ENCODE results near the gene NEMF. TPM values are rescaled to one million over a fixed set of nuclear protein-coding genes. Genes with fewer than 3 reads are reported as not detected.
A peak's percentile ranks its signal among the peaks of the same experiment; 100 is the strongest.

Gene NEMF
- total RNA-seq, 1 donor from 2014 or later: 110 TPM

DNA sequence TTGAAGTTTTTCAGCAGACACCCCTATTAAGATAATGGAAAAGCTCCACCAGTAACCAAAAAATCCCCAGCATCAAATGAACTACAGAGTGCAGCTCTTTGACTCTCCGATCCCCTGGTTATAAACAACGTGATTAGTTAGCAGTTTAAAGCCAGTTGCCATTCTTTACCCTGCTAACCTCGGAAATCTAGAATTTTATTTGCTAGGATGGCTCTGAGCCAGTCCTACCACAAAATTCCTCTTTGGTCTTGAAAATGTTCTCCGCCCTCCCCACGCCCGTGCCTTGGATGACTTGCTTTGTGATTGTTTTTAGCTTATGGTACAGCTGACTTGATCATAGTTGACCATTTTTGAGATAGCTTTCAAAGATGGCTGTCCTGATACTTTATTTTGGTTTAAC is 83.4 kb downstream of the NEMF start:
- intact Hi-C loops (cut with micrococcal nuclease): loop anchor here (2.0 to 5.0 kb wide), 2 partner anchors 170 to 763 kb away; partner anchors contain the start of genes LRR1 and MAP4K5
- Mint-ChIP-seq H3K27me3 (no peaks in the 10 kb centered on the region), H3K4me1 (peaks cover 33% of the 10 kb centered on the region), H3K4me3 (peak overlapping the region; percentile 97), H3K27ac (peak overlapping the region; percentile 98), H3K36me3 (ENCODE audit: low read depth) (peaks cover 8% of the 10 kb centered on the region), H3K9me3 (no peaks in the 10 kb centered on the region)
- TF ChIP-seq CTCF (IDR thresholded peaks at IDR 0.05): no peak
- no peak for ATAC-seq (ENCODE audit: low read depth)
- CTCF ChIA-PET: interaction anchor here (1.7 to 3.0 kb wide), 2 partner anchors 135 to 308 kb away, joined by 6 to 19 read pairs; partner anchors contain the start of gene DNAAF2
- POLR2A ChIA-PET: interaction anchor here (0.6 to 4.9 kb wide), 10 partner anchors 19 to 347 kb away, joined by 3 to 95 read pairs (median 18); partner anchors contain the start of genes DNAAF2, LRR1, MGAT2 and NEMF
- no peak for DNase-seq

- no peaks in the 10 kb centered on the region for H3K27me3 Mint-ChIP-seq
- DNase-seq: peak; percentile 34
- H3K27ac Mint-ChIP-seq: peak overlapping the region; percentile 98
- H3K4me1 Mint-ChIP-seq: peaks cover 33% of the 10 kb centered on the region
- POLR2A ChIA-PET: interaction anchor here (0.6 to 4.9 kb wide), 25 partner anchors 8 to 1434 kb away, joined by 3 to 95 read pairs (median 7); partner anchors contain the start of genes ARF6, DNAAF2, KLHDC1 and LRR1
- TF ChIP-seq CTCF (IDR thresholded peaks at IDR 0.05): no peak
- peaks cover 4% of the 10 kb centered on the region for H3K36me3 Mint-ChIP-seq (ENCODE audit: low read depth)
- intact Hi-C loops (cut with micrococcal nuclease): loop anchor here (1.0 to 5.0 kb wide), 7 partner anchors 75 to 764 kb away; partner anchors contain the start of genes KLHDC1, LRR1, MAP4K5 and NEMF
- ATAC-seq (ENCODE audit: low read depth): peak; percentile 13
- no peaks in the 10 kb centered on the region for H3K9me3 Mint-ChIP-seq
- CTCF ChIA-PET: interaction anchor here (1.0 to 3.0 kb wide), 8 partner anchors 42 to 307 kb away, joined by 3 to 19 read pairs (median 5); partner anchors contain the start of genes DNAAF2, MGAT2, NEMF and POLE2
- peak overlapping the region; percentile 97 for H3K4me3 Mint-ChIP-seq
Observed at GRCh38 chr14:49768301-49769121, 84.1 kb downstream of the NEMF start.

- peak; percentile 86 for DNase-seq
- intact Hi-C loops (cut with micrococcal nuclease): loop anchor here (1.0 to 5.0 kb wide), 10 partner anchors 74 to 765 kb away; partner anchors contain the start of genes DMAC2L, KLHDC1, L2HGDH and LRR1
- ChIA-PET CTCF (interaction anchor here (0.7 to 3.0 kb wide), 10 partner anchors 41 to 834 kb away, joined by 3 to 19 read pairs (median 4); partner anchors contain the start of genes DNAAF2, MGAT2, NEMF and POLE2), POLR2A (interaction anchor here (0.6 to 4.9 kb wide), 30 partner anchors 8 to 595 kb away, joined by 3 to 95 read pairs (median 6); partner anchors contain the start of genes ARF6, DNAAF2, KLHDC1 and LRR1)
- Mint-ChIP-seq H3K4me1 (peaks cover 33% of the 10 kb centered on the region), H3K27me3 (no peaks in the 10 kb centered on the region), H3K36me3 (ENCODE audit: low read depth) (peaks cover 4% of the 10 kb centered on the region), H3K9me3 (no peaks in the 10 kb centered on the region), H3K4me3 (peak within 1 kb of the TSS; percentile 97), H3K27ac (peak within 1 kb of the TSS; percentile 99)
- no peak for TF ChIP-seq CTCF (IDR thresholded peaks at IDR 0.05)
- ATAC-seq (ENCODE audit: low read depth): peak; percentile 88
Observed at GRCh38 chr14:49767571-49768300, 84.9 kb downstream of the NEMF start, which contains the start of gene KLHDC2. KLHDC2 (plus strand) TSS chr14:49768153; CDS start chr14:49768469, 316 bp downstream.

- ChIA-PET CTCF (interaction anchor here (0.7 to 3.0 kb wide), 7 partner anchors 79 to 834 kb away, joined by 3 to 19 read pairs (median 5); partner anchors contain the start of genes DNAAF2, MGAT2, NEMF and POLE2), POLR2A (interaction anchor here (0.6 to 4.9 kb wide), 27 partner anchors 9 to 596 kb away, joined by 3 to 95 read pairs (median 7); partner anchors contain the start of genes ARF6, DNAAF2, KLHDC1 and LRR1)
- peak overlapping the region; percentile 93 for H3K4me3 Mint-ChIP-seq
- H3K27ac Mint-ChIP-seq: peak overlapping the region; percentile 99
- no peak for ATAC-seq (ENCODE audit: low read depth)
- no peak for TF ChIP-seq CTCF (IDR thresholded peaks at IDR 0.05)
- intact Hi-C loops (cut with micrococcal nuclease): loop anchor here (1.0 to 5.0 kb wide), 4 partner anchors 79 to 765 kb away; partner anchors contain the start of genes DMAC2L, L2HGDH, MAP4K5 and MGAT2
- no peak for DNase-seq
- no peaks in the 10 kb centered on the region for H3K27me3 Mint-ChIP-seq
- H3K9me3 Mint-ChIP-seq: no peaks in the 10 kb centered on the region
- peaks cover 4% of the 10 kb centered on the region for H3K36me3 Mint-ChIP-seq (ENCODE audit: low read depth)
- H3K4me1 Mint-ChIP-seq: peaks cover 33% of the 10 kb centered on the region
Observed at GRCh38 chr14:49767270-49767570, 85.4 kb downstream of the NEMF start.

All from activated B cell treated with CpG ODN at 0.5 μM for 24 hours (primary cell).